Ishikawa (cell line): ENCODE data around the gene PRSS33.
A peak's percentile ranks its signal among the peaks of the same experiment; 100 is the strongest.

Experiments used
- CEBPB ChIP-seq: IDR thresholded peaks from 2 replicates; pipeline ENCODE4 v1.6.1; 2012
- CREB1 ChIP-seq: IDR thresholded peaks from 2 replicates; pipeline ENCODE4 v1.6.1; 2012; ENCODE audit warnings: low read depth
- EGR1 ChIP-seq: IDR thresholded peaks from 2 replicates; pipeline ENCODE4 v1.6.1; 2012
- EP300 ChIP-seq: IDR thresholded peaks from 2 replicates; pipeline ENCODE4 v1.6.1; 2012; ENCODE audit warnings: borderline replicate concordance
- FOXM1 ChIP-seq: IDR thresholded peaks from 2 replicates; pipeline ENCODE4 v1.6.1; 2012; ENCODE audit warnings: low read depth, borderline replicate concordance
- NFIC ChIP-seq: IDR thresholded peaks from 2 replicates; pipeline ENCODE4 v1.6.1; 2012
- RAD21 ChIP-seq: IDR thresholded peaks from 2 replicates; pipeline ENCODE4 v1.6.1; 2012; ENCODE audit warnings: low read depth
- TAF1 ChIP-seq: IDR thresholded peaks from 2 replicates; pipeline ENCODE4 v1.6.1; 2012; ENCODE audit warnings: low read depth, mild to moderate bottlenecking
- TCF12 ChIP-seq: IDR thresholded peaks from 2 replicates; pipeline ENCODE4 v1.6.1; 2012; ENCODE audit warnings: low read depth
- TEAD4 ChIP-seq: IDR thresholded peaks from 2 replicates; pipeline ENCODE4 v1.6.1; 2012
- YY1 ChIP-seq: IDR thresholded peaks from 2 replicates; pipeline ENCODE4 v1.6.1; 2012; ENCODE audit warnings: low read depth
- ZBTB7A ChIP-seq: IDR thresholded peaks from 2 replicates; pipeline ENCODE4 v1.6.1; 2012; ENCODE audit warnings: low read depth
- TF ChIP-seq, protein P1 (sequence below): IDR thresholded peaks from 2 replicates; pipeline ENCODE4 v1.6.1; 2012
- TF ChIP-seq, protein P2 (sequence below): IDR thresholded peaks from 2 replicates; pipeline ENCODE4 v1.6.1; 2012; ENCODE audit warnings: low read depth, mild to moderate bottlenecking
- TF ChIP-seq, protein P3 (sequence below): IDR thresholded peaks from 2 replicates; pipeline ENCODE4 v1.6.1; 2012

The PRSS33 gene, protein sequence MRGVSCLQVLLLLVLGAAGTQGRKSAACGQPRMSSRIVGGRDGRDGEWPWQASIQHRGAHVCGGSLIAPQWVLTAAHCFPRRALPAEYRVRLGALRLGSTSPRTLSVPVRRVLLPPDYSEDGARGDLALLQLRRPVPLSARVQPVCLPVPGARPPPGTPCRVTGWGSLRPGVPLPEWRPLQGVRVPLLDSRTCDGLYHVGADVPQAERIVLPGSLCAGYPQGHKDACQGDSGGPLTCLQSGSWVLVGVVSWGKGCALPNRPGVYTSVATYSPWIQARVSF

DNA sequence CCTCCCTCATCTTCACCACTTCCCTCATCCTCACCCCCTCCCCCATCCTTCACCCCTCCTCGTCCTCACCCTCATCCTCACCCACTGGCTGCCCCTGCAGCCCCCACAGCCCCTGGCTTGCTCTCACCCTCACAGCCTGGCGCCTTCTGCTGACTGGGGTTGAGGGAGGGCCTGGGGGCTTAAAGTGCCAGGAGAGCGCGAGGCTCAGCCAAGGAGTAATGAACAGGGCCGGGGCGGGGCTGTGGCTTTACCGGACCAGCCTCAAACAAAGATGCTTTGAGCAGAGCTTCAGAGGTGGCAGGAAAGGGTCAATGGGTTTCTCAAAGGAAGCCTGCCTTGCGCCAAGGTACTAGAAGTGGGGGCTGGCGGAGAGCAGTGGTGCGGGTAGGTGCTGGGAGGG is at the start of gene PRSS33:
Gene PRSS33 (minus strand): TSS at position 155 of the 400 bp plus-strand sequence. CDS start 1,013 bp downstream, outside the sequence.
- TF ChIP-seq FOXM1, result no peak
- TF ChIP-seq NFIC, result no peak
- TF ChIP-seq ZBTB7A, result no peak
- no peak for TF ChIP-seq YY1
- TF ChIP-seq, protein P1, sequence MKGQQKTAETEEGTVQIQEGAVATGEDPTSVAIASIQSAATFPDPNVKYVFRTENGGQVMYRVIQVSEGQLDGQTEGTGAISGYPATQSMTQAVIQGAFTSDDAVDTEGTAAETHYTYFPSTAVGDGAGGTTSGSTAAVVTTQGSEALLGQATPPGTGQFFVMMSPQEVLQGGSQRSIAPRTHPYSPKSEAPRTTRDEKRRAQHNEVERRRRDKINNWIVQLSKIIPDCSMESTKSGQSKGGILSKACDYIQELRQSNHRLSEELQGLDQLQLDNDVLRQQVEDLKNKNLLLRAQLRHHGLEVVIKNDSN, result no peak

DNA sequence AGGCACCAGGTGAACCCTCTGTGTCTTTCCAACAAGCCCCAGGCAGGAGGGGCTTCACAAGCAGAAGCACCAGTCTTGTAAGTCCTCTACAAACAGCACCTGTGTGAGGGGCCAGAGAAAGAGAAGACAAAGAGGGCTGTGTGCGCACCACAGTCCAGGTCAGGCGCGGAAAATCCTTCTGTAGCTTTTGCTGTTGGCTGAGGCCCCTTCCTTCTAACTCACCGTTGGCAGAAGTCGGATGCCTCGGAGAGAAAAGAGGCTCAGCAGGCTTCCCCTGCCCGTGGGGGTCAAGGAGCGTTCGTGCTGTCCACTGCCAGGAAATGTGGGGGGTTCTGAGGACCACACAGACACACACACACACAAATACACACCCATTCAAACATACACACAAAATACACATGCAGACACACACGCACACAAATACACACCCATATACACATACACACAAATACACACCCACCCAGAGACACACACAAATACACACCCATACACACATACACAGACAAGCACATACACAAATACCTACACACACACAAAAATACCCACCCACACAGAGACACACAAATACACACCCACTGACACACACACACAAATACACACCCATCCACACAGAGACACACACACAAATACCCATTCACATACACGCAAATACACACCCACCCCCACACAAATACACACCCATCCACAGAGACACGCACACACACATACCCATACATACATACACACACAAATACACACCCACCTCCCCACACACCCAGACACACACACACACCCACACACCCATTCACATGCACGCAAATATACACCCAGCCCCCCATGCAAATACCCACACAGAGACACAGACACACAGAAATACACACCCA is 49.5 kb upstream of the PRSS33 start:
- TF ChIP-seq EP300 (no peak), CREB1 (no peak)
- TF ChIP-seq, protein P2, sequence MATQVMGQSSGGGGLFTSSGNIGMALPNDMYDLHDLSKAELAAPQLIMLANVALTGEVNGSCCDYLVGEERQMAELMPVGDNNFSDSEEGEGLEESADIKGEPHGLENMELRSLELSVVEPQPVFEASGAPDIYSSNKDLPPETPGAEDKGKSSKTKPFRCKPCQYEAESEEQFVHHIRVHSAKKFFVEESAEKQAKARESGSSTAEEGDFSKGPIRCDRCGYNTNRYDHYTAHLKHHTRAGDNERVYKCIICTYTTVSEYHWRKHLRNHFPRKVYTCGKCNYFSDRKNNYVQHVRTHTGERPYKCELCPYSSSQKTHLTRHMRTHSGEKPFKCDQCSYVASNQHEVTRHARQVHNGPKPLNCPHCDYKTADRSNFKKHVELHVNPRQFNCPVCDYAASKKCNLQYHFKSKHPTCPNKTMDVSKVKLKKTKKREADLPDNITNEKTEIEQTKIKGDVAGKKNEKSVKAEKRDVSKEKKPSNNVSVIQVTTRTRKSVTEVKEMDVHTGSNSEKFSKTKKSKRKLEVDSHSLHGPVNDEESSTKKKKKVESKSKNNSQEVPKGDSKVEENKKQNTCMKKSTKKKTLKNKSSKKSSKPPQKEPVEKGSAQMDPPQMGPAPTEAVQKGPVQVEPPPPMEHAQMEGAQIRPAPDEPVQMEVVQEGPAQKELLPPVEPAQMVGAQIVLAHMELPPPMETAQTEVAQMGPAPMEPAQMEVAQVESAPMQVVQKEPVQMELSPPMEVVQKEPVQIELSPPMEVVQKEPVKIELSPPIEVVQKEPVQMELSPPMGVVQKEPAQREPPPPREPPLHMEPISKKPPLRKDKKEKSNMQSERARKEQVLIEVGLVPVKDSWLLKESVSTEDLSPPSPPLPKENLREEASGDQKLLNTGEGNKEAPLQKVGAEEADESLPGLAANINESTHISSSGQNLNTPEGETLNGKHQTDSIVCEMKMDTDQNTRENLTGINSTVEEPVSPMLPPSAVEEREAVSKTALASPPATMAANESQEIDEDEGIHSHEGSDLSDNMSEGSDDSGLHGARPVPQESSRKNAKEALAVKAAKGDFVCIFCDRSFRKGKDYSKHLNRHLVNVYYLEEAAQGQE, result no peak
- TF ChIP-seq, protein P3, sequence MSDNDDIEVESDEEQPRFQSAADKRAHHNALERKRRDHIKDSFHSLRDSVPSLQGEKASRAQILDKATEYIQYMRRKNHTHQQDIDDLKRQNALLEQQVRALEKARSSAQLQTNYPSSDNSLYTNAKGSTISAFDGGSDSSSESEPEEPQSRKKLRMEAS, result no peak

DNA sequence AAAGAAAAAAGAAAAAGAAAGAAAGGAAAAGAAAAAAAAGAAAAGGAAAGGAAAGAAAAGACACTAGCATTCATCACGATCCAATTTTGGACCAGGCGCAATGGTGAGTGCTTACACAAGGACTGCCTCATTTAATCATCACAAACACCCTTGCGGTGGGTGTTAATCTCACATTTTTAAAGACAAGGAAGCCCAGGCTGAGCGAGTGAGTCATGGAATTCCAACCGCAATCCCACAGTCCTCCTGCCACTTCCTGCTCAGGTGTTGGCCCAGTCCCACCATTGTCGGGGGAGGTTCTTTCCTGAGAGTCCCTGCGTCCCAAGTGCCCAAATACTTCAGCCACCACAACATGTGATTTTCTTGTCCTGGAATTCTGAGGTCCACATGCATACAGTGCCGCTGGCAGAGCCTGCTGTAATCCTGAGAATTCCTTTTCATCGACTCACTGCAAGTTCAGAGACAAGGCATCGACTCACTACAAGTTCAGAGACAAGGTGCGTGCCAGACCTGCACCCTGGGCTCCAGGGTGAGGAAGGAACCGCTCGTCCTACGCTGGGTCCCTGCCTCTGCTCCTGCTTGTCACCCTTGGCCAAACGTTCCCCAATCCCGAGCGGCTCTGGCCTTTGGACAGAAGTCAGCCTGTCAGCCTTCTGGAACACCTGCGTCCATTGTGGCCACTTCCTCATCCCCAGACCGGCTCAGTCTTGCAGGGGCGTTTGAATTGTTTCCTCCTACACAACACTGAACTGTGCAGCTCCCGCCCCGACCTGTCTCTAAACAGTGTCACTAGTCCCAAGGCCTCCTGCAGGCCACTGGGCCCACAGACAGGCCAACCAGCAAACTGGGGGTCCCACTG is 48.5 kb upstream of the PRSS33 start:
- TF ChIP-seq YY1 (no peak), EP300 (no peak), ZBTB7A (peak; percentile 67; the same call in 1 of the 2 replicates), CREB1 (no peak), CEBPB (no peak), RAD21 (no peak), NFIC (peak; percentile 58; the same call in 1 of the 2 replicates), TCF12 (peak; percentile 77; the same call in 1 of the 2 replicates), TEAD4 (peak; percentile 74), EGR1 (no peak), FOXM1 (no peak), TAF1 (no peak)
- TF ChIP-seq, protein P3, result peak; percentile 52; the same call in 1 of the 2 replicates
- TF ChIP-seq, protein P1, result no peak
- TF ChIP-seq, protein P2, result no peak

DNA sequence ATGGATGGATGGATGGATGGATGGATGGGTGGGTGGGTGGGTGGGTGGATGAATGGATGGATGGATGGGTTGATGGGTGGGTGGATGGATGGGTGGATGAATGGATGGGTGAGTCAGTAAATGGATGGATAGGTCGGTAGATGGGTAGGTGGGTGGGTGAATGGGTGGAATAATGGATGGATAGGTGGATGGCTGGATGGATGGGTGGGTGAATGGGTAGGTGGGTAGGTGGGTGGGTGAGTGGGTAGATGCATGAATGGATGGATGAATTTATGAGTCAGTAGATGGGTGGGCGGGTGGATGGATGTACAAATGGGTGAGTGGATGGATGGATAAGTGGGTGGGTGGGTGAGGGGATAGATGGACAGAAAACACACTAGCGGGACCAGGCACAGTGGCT is 47.6 kb upstream of the PRSS33 start:
- TF ChIP-seq TAF1 (no peak), TEAD4 (no peak), EP300 (no peak), RAD21 (no peak), FOXM1 (no peak), CEBPB (no peak), CREB1 (no peak), EGR1 (no peak), TCF12 (no peak), YY1 (no peak), NFIC (no peak), ZBTB7A (no peak)
- TF ChIP-seq, protein P1, result no peak
- TF ChIP-seq, protein P3, result no peak
- TF ChIP-seq, protein P2, result no peak
